ENCODE data around the gene RCC2.
"Not testable (repeated sequence)": the region's sequence is repeated elsewhere in the genome, so short reads cannot be mapped to it uniquely, and the experiment has no call there.

DNA sequence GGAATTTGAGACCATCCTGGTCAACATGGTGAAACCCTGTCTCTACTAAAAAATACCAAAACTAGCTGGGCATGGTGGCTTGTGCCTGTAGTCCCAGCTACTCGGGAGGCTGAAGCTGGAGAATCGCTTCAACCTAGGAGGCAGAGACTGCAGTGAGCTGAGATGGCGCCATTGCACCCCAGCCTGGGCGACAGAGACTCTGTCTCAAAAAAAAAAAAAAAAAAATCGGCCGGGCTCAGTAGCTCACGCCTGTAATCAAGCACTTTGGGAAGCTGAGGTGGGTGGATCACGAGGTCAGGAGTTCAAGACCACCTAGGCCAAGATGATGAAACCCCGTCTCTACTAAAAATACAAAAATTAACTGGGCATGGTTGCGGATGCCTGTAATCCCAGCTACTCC lies 12.7 kb upstream of the RCC2 start:
- TF ChIP-seq, protein P1, sequence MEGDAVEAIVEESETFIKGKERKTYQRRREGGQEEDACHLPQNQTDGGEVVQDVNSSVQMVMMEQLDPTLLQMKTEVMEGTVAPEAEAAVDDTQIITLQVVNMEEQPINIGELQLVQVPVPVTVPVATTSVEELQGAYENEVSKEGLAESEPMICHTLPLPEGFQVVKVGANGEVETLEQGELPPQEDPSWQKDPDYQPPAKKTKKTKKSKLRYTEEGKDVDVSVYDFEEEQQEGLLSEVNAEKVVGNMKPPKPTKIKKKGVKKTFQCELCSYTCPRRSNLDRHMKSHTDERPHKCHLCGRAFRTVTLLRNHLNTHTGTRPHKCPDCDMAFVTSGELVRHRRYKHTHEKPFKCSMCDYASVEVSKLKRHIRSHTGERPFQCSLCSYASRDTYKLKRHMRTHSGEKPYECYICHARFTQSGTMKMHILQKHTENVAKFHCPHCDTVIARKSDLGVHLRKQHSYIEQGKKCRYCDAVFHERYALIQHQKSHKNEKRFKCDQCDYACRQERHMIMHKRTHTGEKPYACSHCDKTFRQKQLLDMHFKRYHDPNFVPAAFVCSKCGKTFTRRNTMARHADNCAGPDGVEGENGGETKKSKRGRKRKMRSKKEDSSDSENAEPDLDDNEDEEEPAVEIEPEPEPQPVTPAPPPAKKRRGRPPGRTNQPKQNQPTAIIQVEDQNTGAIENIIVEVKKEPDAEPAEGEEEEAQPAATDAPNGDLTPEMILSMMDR (IDR thresholded peaks at IDR 0.05) = not testable (repeated sequence)
- TF ChIP-seq POLR2A (IDR thresholded peaks at IDR 0.05) = not testable (repeated sequence)

All from lower leg skin (tissue), 3 donors.